ENCODE results near the gene IGSF10. TPM values are rescaled to one million over a fixed set of nuclear protein-coding genes. Genes with fewer than 3 reads are reported as not detected.
"Not testable (repeated sequence)": the region's sequence is repeated elsewhere in the genome, so short reads cannot be mapped to it uniquely, and the experiment has no call there.

IGSF10 gene, protein sequence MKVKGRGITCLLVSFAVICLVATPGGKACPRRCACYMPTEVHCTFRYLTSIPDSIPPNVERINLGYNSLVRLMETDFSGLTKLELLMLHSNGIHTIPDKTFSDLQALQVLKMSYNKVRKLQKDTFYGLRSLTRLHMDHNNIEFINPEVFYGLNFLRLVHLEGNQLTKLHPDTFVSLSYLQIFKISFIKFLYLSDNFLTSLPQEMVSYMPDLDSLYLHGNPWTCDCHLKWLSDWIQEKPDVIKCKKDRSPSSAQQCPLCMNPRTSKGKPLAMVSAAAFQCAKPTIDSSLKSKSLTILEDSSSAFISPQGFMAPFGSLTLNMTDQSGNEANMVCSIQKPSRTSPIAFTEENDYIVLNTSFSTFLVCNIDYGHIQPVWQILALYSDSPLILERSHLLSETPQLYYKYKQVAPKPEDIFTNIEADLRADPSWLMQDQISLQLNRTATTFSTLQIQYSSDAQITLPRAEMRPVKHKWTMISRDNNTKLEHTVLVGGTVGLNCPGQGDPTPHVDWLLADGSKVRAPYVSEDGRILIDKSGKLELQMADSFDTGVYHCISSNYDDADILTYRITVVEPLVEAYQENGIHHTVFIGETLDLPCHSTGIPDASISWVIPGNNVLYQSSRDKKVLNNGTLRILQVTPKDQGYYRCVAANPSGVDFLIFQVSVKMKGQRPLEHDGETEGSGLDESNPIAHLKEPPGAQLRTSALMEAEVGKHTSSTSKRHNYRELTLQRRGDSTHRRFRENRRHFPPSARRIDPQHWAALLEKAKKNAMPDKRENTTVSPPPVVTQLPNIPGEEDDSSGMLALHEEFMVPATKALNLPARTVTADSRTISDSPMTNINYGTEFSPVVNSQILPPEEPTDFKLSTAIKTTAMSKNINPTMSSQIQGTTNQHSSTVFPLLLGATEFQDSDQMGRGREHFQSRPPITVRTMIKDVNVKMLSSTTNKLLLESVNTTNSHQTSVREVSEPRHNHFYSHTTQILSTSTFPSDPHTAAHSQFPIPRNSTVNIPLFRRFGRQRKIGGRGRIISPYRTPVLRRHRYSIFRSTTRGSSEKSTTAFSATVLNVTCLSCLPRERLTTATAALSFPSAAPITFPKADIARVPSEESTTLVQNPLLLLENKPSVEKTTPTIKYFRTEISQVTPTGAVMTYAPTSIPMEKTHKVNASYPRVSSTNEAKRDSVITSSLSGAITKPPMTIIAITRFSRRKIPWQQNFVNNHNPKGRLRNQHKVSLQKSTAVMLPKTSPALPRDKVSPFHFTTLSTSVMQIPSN (N-terminal part only)
- total RNA-seq, result 0.28 TPM

DNA sequence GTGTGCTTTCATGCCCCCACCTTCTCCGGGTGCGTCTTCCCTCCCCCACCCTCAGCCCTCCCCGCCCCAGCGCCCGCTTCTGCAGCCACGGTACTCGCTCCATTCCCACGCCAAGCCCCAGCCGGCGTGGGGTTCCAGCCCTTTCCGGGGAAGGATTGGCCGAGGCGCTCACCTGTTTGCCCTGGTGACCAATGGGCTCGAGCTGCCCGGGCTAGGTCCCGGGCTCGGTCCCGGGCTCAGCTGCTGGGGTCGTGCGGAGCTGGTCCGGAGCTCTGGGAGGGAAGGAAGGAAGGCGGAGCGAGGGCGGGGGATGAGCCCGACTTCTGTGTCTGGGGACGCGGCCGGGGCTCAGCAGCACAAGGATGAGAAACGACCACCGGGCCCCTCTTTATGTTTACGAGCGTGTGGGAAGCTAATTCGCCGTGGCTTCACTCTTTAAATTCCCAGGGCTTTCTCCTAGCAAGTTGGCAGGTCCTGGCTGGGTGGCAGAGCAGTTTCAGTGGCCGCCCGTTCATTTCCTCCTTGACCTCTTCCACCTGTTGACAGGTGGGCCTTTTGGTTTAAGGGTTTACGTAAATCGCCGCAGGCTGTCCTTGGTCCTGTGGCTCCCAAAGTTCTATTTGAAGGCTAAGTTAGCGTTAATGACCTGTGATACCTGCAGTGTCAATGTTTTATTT, at the start of gene IGSF10:
Gene IGSF10 (minus strand): TSS at position 288 of the 677 bp plus-strand sequence. CDS start 2,352 bp downstream, outside the sequence.
- no peak for DNase-seq (ENCODE audit: low spot score)
- ATAC-seq, result peak; percentile 70

DNA sequence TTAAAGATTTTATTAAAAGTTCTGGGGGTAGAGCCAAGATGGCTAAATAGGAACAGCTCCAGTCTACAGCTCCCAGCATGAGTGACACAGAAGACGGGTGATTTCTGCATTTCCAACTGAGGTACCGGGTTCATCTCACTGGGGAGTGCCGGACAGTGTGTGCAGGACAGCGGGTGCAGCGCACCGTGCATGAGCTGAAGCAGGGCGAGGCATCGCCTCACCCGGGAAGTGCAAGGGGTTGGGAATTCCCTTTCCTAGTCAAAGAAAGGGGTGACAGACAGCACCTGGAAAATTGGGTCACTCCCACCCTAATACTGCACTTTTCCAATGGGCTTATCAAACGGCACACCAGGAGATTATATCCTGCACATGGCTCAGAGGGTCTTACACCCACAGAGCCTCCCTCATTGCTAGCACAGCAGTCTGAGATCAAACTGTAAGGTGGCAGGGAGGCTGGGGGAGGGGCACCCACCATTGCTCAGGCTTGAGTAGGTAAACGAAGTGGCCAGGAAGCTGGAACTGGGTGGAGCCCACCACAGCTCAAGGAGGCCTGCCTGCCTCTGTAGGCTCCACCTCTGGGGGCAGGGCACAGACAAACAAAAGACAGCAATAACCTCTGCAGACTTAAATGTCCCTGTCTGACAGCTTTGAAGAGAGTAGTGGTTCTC, 48.7 kb upstream of the IGSF10 start:
- ATAC-seq, result not testable (repeated sequence)

DNA sequence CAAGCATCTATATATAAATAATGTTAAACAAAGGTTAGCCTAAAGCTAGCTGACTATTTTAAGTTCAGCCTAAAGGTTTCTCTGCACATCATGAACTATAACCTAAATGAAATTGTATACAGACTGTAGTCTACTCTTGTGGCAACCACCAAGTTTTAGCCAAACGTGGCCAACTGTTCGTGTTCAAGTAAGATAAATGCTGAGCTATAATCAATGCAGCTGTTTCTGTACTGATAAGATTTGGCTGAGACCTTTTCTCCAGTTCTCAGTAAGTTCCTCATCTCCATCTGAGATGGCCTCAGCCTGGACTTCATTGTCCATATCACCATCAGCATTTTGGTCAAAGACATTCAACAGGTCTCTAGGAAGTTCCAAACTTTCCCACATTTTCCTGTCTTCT, 43.7 kb upstream of the IGSF10 start:
- no peak for ATAC-seq
- no peak for DNase-seq (ENCODE audit: low spot score)

More for the DNA sequence above, 48.7 kb upstream of the IGSF10 start:
- not testable (repeated sequence) for DNase-seq (ENCODE audit: low spot score)

DNA sequence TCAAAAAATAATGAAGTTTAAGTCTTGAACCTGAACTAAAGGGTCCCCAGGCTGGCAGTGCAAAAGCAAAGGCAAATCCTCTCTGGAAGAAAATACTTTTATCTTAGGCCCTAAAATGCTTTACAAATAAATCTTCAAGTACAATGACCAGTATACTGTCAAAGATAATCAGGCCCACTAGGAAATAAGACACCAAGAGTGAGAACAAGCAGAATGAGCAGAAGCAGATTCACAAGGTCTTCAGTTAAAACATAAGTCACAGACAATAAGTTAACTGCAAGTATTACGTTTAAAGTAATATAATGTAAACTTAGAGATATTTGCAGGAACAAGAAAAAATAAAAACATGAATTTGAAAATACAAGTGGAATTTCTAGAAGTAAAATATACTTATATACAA, 42.2 kb upstream of the IGSF10 start:
- no peak for DNase-seq (ENCODE audit: low spot score)
- no peak for ATAC-seq

DNA sequence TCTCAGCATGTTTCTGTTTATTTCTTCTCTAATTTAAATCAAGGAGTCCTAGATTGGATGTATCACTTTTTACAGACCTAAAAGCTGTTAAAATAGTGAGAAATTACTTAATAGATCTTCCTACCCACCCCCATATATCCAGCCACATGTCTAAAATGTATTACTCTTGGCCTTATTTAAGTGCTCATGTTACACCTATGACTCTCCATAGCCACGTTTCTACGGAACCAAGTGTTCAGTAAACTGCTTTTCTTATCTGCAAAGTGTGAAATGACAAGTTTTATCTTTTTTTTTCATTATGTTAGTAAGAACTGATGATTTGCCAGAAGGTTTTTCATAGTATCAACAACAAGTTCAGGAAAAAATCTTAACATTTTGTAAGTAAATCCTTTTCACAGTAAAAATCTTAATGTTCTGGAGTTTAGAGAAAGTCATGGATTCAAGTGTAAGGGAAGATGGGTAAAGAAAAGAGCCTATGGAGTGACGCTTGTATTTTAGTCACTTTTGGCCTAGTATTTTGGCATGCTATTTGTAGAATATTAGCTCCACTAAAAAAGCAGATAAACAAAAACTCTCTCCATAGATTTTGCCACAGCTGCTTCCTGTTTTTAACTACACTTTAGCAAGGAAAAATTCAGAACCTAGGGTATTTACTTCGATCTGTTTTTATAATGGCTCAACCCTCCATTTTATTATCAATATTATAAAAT, 41.2 kb upstream of the IGSF10 start:
- DNase-seq (ENCODE audit: low spot score) (no peak), ATAC-seq (no peak)

DNA sequence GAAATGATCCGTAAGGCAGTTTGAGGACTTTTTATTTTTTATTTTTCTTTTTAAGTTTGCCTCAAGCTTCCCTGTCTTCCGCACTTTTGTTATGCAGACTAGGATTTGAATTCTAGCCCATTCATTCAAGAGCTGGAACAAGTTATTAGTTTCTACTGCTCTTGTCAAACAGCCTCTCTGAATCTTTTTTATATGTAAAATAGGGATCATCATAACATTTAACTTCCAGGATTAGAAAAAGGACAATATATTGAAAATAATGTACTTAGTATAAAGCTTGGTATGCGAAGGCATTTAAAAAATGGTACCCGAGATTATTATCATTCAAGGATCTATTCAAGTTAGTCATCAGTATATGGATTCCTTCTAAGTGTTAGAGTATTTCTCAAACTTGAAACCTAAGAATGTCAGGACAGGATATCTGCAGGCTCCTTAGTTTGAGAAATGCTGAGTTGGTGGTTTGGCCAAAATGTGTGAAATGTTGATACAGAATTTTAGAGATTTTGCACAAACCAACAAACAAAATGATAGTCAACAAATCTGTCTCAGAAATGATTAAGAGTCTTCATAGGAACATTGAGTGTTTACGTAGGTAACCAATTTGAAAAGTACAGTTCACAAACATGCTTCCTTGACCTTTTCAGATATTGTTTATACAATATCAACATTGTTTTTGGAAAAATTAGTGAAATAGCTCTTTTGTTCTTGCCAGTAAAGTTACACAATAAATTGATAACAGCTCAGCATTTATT, 40.5 kb upstream of the IGSF10 start:
- no peak for ATAC-seq
- no peak for DNase-seq (ENCODE audit: low spot score)

DNA sequence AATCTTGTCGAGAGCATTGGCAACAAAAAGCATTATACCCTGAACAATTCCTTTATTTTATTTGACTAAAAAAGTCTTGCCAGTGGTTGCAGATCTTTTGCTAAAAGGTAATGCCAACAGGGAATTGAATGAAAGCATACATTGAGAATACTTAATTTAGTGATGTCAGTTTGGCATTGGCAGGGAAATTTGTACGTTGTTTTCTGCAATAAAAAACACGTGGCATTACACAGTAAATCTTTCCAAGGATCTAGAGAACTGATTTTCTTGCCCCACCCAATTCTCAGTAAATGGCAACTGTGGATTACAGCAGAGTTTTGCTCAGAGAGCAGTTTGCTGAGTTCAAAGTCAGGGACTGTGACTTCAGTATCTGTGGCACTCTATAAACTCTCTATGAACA, 38.3 kb upstream of the IGSF10 start:
- ATAC-seq (no peak), DNase-seq (ENCODE audit: low spot score) (no peak)

DNA sequence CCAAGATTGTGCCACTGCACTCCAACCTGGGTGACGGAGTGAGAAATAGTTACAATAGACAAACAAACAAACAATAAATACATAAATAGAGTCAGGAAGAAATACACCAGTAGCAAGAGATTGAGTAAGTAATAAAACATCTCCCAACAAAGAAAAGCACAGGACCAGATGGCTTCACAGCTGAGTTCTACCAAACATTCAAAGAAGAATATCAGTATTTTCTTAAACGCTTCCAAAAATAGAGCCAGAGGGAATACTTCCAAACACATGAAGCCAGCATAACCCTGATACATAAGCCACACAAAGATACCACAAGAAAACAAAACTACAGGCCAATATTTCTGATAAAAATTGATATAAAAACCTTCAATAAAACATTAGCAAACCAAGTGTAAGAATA, 30.7 kb upstream of the IGSF10 start:
- DNase-seq (ENCODE audit: low spot score) (no peak), ATAC-seq (no peak)

DNA sequence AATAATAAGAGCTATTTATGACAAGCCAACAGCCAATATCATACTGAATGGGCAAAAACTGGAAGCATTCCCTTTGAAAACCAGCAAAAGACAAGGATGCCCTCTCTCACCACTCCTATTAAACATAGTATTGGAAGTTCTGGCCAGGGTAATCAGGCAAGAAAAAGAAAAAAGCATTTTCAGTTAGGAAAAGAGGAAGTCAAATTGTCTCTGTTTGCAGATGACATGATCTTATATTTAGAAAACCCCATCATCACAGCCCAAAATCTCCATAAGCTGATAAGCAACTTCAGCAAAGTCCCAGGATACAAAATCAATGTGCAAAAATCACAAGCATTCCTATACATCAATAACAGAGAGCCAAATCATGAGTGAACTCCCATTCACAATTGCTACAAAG, 27.0 kb upstream of the IGSF10 start:
- not testable (repeated sequence) for ATAC-seq; DNase-seq (ENCODE audit: low spot score)

DNA sequence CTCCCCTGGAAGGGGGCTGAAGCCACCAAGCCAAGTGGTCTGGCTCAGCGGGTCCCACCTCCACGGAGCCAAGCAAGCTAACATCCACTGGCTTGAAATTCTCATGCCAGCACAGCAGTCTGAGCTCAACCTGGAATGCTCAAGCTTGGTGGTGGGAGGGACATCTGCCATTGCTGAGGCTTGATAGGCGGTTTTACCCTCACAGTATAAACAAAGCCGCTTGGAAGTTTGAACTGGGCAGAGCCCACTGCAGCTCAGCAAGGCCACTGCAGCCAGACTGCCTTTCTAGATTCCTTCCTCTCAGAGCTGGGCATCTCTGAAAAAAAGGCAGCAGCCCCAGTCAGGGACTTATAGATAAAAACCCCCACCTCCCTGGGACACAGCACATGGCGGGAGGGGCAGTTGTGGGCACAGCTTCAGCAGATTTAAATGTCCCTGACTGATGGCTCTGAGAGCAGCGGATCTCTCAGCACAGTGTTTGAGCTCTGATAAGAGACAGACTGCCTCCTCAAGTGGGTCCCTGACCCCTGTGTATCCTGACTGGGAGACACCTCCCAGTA, 23.2 kb upstream of the IGSF10 start:
- no peak for ATAC-seq
- DNase-seq (ENCODE audit: low spot score), result no peak

DNA sequence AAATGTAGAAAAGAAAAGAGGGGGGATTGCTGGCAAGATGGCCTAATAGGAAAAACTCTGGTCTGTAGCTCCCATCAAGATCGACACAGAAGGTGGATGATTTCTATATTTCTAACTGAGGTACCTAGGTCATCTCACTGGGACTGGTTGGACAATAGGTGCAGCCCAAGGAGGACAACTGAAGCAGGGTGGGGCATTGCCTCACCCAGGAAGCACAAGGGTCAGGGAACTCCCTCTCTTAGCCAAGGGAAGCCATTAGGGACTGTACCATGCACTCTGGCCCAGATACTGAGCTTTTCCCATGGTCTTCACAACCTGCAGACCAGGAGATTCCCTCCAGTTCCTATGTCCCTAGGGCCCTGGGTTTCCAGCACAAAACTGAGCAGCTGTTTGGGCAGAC, 22.6 kb upstream of the IGSF10 start:
- ATAC-seq, result no peak
- DNase-seq (ENCODE audit: low spot score), result no peak

DNA sequence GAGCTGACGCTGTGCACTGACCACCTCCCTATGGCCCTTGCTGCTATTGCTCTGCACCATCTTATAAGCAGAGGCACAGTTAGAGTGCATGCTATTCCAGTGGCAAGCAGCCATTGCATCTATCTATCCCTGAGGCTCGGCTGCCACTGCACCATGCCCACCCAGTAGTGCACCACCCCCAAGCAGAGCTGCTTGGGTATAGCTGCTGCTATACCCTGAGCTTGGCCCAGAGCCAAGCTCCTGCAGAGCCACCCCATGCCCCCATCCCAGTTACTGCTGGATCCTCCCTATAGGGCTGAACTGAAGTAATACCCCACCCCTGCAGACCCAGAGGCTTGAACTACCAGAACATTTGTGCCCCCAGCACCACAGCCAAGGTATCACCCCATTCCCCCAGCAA, 19.6 kb upstream of the IGSF10 start:
- ATAC-seq (no peak), DNase-seq (ENCODE audit: low spot score) (no peak)

DNA sequence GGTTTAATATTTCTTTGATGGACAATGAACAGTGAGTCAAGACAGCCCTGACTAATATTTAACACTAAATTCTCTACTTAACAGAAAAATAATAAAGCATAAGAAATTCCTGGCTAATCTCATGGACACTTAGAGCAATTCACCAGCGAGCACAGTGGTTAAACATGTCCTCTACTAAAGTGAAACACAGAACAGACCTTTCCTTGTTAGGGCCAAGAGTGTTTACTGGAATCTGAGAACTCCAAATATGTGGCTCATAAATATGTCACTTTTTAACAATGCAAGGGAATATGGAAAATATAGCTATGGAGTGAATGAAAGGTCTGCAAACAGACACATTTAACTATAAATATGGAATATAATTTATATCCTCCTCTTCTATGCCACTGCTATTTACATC, 18.6 kb upstream of the IGSF10 start:
- no peak for DNase-seq (ENCODE audit: low spot score)
- ATAC-seq, result no peak

DNA sequence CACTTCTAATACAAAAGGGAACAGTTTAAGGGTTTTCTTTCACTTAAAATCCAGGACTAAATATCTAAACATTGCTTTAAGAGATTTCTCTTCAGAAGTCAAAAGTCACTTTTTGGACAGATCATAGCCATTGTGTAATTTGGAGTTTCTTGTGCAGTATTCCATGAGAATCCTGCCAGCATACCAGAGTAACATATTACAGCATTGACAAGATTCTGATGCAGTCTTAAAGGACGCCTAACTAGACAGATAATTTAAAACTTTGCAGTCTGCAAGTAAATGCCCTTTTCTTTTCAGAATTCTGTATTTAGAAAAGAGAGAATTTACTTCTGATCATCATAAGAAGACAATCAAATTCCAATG, 17.5 kb upstream of the IGSF10 start:
- DNase-seq (ENCODE audit: low spot score), result no peak

DNA sequence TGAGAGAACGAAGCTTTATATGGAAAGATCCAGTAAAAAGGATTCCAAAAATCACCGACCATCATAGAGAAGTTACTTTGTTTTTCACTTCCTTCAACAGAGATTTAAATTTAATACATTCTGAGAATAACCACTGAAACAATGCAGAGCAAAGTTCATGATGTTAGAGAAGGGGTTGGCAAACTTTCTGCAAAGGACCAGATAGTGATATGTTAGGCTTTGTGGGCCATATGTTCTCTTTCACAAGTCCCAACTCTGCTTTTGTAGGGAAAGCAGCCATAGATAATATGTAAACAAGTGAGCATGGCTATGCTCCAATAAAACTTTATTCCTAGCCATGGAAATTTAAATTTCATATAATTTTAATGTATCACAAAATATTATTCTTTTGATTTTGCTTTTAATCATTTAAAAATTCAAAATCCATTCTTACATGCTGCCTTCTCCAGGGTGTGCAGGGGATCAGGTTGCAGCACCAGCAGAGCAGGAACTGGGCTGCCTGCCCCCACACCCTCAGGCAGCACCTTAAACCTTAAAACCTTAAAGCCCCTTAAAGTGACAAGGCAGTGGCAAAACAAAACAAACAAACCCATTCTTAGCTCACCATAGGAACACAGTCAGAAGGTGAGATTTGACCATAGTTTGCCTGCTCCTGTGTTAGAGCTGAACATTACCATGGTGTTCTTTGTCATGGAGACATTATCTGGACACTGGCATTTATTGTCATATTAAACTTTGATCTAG, 16.9 kb upstream of the IGSF10 start:
- no peak for DNase-seq (ENCODE audit: low spot score)
- ATAC-seq, result no peak

More for the DNA sequence above, 17.5 kb upstream of the IGSF10 start:
- no peak for ATAC-seq

DNA sequence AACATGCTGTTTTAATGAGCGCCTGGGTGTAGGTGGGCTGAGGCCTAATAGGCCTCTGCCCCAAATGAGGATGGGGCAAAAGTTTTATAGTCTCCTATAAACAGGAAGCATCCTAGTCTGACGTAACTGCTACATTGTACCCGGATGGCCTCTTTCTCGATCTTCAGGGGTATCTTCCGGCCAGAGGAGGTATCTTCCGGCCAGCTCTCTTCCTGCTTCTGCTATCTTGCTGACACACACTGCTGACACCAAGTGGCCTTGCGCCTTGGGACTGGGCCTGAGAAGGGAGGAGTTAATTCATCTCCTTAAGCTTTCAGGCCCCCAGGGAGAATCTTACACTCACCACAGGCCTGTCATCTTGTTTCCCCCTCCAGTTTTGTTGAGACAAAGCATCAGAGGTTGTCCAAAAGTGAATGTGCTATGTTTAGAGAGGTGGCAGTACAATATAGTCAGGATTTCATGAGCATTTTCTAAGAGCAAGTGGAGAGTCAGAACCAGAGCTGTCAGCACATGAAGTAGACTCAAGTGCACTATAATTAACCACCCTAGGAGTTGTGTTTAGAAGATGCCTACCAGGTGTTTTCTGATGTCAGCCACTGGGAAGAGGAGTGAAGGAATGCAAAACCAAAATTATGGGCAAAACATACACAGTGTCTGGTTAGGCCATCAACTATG, 15.6 kb upstream of the IGSF10 start:
- no peak for DNase-seq (ENCODE audit: low spot score)
- no peak for ATAC-seq

DNA sequence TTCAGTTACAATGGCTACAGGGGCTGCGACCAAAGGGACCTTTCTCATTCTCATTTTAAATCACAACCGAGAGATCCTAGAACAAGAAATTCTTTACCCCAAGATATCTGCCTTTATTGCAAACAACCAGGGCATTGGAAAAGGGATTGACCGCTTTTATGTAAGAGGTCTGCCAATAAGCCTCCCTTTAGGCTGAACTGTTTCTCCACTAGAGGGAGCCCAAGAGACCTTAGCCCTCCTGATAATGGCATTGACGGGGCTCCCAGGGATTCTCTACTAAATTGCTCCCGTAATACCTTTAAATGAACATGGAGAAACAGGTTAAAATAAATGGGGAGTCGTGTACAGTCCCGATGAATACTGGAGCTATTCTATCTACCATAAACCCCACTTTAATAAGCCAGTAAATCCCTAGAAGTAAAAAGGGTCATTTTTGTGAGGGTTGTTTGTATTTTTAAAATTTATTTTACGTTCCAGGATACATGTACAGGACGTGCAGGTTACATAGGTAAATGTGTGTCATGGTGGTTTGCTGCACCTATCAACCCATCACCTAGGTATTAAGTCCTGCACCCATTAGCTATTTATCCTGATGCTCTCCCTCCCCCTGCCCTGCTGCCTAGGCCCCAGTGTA, 7.5 kb upstream of the IGSF10 start:
- DNase-seq (ENCODE audit: low spot score) (peak; percentile 55), ATAC-seq (peak; percentile 100)

All from left lobe of liver (tissue), 2 donors.